Neural progenitor cell (in vitro differentiated cells): Measurements from ENCODE around the gene ABCA5. TPM values are rescaled to one million over a fixed set of nuclear protein-coding genes. Genes with fewer than 3 reads are reported as not detected.

Experiments used
- DNase-seq: peaks from one replicate; pipeline ENCODE4 v3.0.0-alpha.2; 2016; ENCODE audit warnings: low spot score
- H2AFZ ChIP-seq: fragments of 200-600 bp; sonication (generic); replicated peaks from 2 replicates; pipeline ENCODE4 v1.6.1; 2016; ENCODE audit warnings: antibody characterized with exemption
- H3F3A ChIP-seq: fragments of 200-600 bp; sonication (generic); 2 replicates; pipeline ENCODE4 v1.6.1; 2016; ENCODE audit warnings: antibody characterized with exemption, low read depth
- H3K27ac ChIP-seq: fragments of 200-600 bp; sonication (generic); 2 replicates; pipeline ENCODE4 v1.5.1; 2016; ENCODE audit warnings: mild to moderate bottlenecking
- H3K27me3 ChIP-seq: fragments of 200-600 bp; sonication (generic); 2 replicates; pipeline ENCODE4 v1.6.1; 2016; ENCODE audit warnings: mild to moderate bottlenecking, moderate library complexity
- H3K36me3 ChIP-seq: fragments of 200-600 bp; sonication (generic); 2 replicates; pipeline ENCODE4 v1.5.1; 2016
- H3K4me1 ChIP-seq: fragments of 200-600 bp; sonication (generic); 2 replicates; pipeline ENCODE4 v1.6.1; 2016; ENCODE audit warnings: mixed run types
- H3K4me2 ChIP-seq: fragments of 200-600 bp; sonication (generic); 2 replicates; pipeline ENCODE4 v1.6.1; 2016
- H3K4me3 ChIP-seq: fragments of 200-600 bp; sonication (generic); 2 replicates; pipeline ENCODE4 v1.5.1; 2016
- H3K79me2 ChIP-seq: fragments of 200-600 bp; sonication (generic); 2 replicates; pipeline ENCODE4 v1.6.1; 2016; ENCODE audit warnings: low read depth
- H3K9ac ChIP-seq: fragments of 200-600 bp; sonication (generic); 2 replicates; pipeline ENCODE4 v1.6.1; 2016
- H3K9me3 ChIP-seq: fragments of 200-600 bp; sonication (generic); 2 replicates; pipeline ENCODE4 v1.5.1; 2016; ENCODE audit warnings: low read depth
- H4K20me1 ChIP-seq: fragments of 200-600 bp; sonication (generic); 2 replicates; pipeline ENCODE4 v1.6.1; 2016; ENCODE audit warnings: low read depth
- H3K27ac Mint-ChIP-seq: 3 replicates; pipeline ENCODE4 v1.8.0; 2021; ENCODE audit warnings: mixed read lengths
- H3K27me3 Mint-ChIP-seq: 2 replicates; pipeline ENCODE4 v1.8.0; 2022; ENCODE audit warnings: low read depth, mild to moderate bottlenecking, inconsistent platforms, moderate library complexity, mixed read lengths; ENCODE audit not compliant: insufficient read depth
- H3K36me3 Mint-ChIP-seq: 3 replicates; pipeline ENCODE4 v1.8.0; 2021; ENCODE audit warnings: mixed read lengths
- H3K4me1 Mint-ChIP-seq: 3 replicates; pipeline ENCODE4 v1.8.0; 2021; ENCODE audit warnings: mixed read lengths
- H3K4me3 Mint-ChIP-seq: 3 replicates; pipeline ENCODE4 v1.8.0; 2021; ENCODE audit warnings: mild to moderate bottlenecking, moderate library complexity, mixed read lengths
- H3K9me3 Mint-ChIP-seq: 3 replicates; pipeline ENCODE4 v1.8.0; 2020; ENCODE audit warnings: mixed read lengths
- CTCF ChIP-seq: fragments of 200-600 bp; sonication (generic); IDR thresholded peaks from 2 replicates; pipeline ENCODE4 v1.5.1; 2017; ENCODE audit warnings: antibody characterized with exemption, mild to moderate bottlenecking
- EZH2 ChIP-seq: fragments of 200-600 bp; sonication (generic); IDR thresholded peaks from 2 replicates; pipeline ENCODE4 v1.6.1; 2017; ENCODE audit warnings: antibody characterized with exemption, mild to moderate bottlenecking, moderate library complexity
- EZH2phosphoT487 ChIP-seq: fragments of 200-600 bp; sonication (generic); IDR thresholded peaks from 2 replicates; pipeline ENCODE4 v1.6.1; 2017; ENCODE audit warnings: antibody characterized with exemption
- total RNA-seq: library from RNA; depleted of rRNA; stranded (reverse); fragments of >200 nt; gene quantifications from 2 replicates; pipeline ENCODE4 v1.2.3, GENCODE V29; 2015; ENCODE audit warnings: low replicate concordance

The ABCA5 gene
- total RNA-seq, 1 donor from 2014 or later, result 35.1 TPM

GRCh38 chr17:69222707-69223258 lies 104.2 kb downstream of the ABCA5 start:
- no peaks in the 10 kb centered on the region for H3K27me3 ChIP-seq
- H3K36me3 ChIP-seq, result no peaks in the 10 kb centered on the region
- Mint-ChIP-seq H3K27me3 (no peaks in the 10 kb centered on the region), H3K4me3 (no peak overlapping the region), H3K9me3 (no peaks in the 10 kb centered on the region), H3K27ac (no peak overlapping the region), H3K36me3 (no peaks in the 10 kb centered on the region), H3K4me1 (no peaks in the 10 kb centered on the region)
- no peaks in the 10 kb centered on the region for H3K4me1 ChIP-seq
- no peak overlapping the region for H3K9ac ChIP-seq
- H2AFZ ChIP-seq, result no peak overlapping the region
- H3F3A ChIP-seq, result no peaks in the 10 kb centered on the region
- H4K20me1 ChIP-seq, result no peaks in the 10 kb centered on the region
- no peak overlapping the region for H3K27ac ChIP-seq
- TF ChIP-seq CTCF (no peak), EZH2 (no peak), EZH2phosphoT487 (no peak)
- H3K9me3 ChIP-seq, result no peaks in the 10 kb centered on the region
- no peak overlapping the region for H3K4me2 ChIP-seq
- no peak overlapping the region for H3K4me3 ChIP-seq
- no peak for DNase-seq
- no peaks in the 10 kb centered on the region for H3K79me2 ChIP-seq

- no peaks in the 10 kb centered on the region for H3K9me3 Mint-ChIP-seq
- Histone ChIP-seq H4K20me1 (no peaks in the 10 kb centered on the region), H3K36me3 (no peaks in the 10 kb centered on the region), H3K4me2 (no peak overlapping the region), H3K27me3 (no peaks in the 10 kb centered on the region), H2AFZ (no peak overlapping the region), H3K27ac (no peak overlapping the region), H3F3A (no peaks in the 10 kb centered on the region), H3K79me2 (no peaks in the 10 kb centered on the region), H3K4me3 (no peak overlapping the region), H3K9me3 (no peaks in the 10 kb centered on the region), H3K9ac (no peak overlapping the region), H3K4me1 (no peaks in the 10 kb centered on the region)
- no peak overlapping the region for H3K4me3 Mint-ChIP-seq
- H3K4me1 Mint-ChIP-seq, result no peaks in the 10 kb centered on the region
- TF ChIP-seq CTCF, result no peak
- TF ChIP-seq EZH2, result no peak
- no peak for TF ChIP-seq EZH2phosphoT487
- no peaks in the 10 kb centered on the region for H3K36me3 Mint-ChIP-seq
- H3K27ac Mint-ChIP-seq, result no peak overlapping the region
- H3K27me3 Mint-ChIP-seq, result no peaks in the 10 kb centered on the region
- no peak for DNase-seq
These were observed 106.8 kb downstream of the ABCA5 start for GRCh38 chr17:69220098-69220497.

- Histone ChIP-seq H3K4me3 (no peak overlapping the region), H3K9ac (no peak overlapping the region), H3F3A (no peaks in the 10 kb centered on the region), H3K4me1 (no peaks in the 10 kb centered on the region), H3K36me3 (no peaks in the 10 kb centered on the region), H3K27ac (no peak overlapping the region), H3K9me3 (no peaks in the 10 kb centered on the region), H3K79me2 (no peaks in the 10 kb centered on the region), H3K4me2 (no peak overlapping the region), H4K20me1 (no peaks in the 10 kb centered on the region), H2AFZ (no peak overlapping the region), H3K27me3 (no peaks in the 10 kb centered on the region)
- no peak overlapping the region for H3K27ac Mint-ChIP-seq
- no peaks in the 10 kb centered on the region for H3K4me1 Mint-ChIP-seq
- DNase-seq, result no peak
- no peaks in the 10 kb centered on the region for H3K27me3 Mint-ChIP-seq
- H3K9me3 Mint-ChIP-seq, result no peaks in the 10 kb centered on the region
- no peak for TF ChIP-seq EZH2
- no peak for TF ChIP-seq EZH2phosphoT487
- no peak for TF ChIP-seq CTCF
- no peak overlapping the region for H3K4me3 Mint-ChIP-seq
- H3K36me3 Mint-ChIP-seq, result no peaks in the 10 kb centered on the region
These were observed 107.9 kb downstream of the ABCA5 start for GRCh38 chr17:69218986-69219385.
